Activated CD4-positive, CD25-positive, alpha-beta regulatory T cell (primary cell): ENCODE results near the gene RNF207.

ENCODE experiments used
- DNase-seq, 4 experiments: peaks; one replicate each; lab custom pipeline; 2025; lab: John Stamatoyannopoulos, UW

RNF207 gene, protein sequence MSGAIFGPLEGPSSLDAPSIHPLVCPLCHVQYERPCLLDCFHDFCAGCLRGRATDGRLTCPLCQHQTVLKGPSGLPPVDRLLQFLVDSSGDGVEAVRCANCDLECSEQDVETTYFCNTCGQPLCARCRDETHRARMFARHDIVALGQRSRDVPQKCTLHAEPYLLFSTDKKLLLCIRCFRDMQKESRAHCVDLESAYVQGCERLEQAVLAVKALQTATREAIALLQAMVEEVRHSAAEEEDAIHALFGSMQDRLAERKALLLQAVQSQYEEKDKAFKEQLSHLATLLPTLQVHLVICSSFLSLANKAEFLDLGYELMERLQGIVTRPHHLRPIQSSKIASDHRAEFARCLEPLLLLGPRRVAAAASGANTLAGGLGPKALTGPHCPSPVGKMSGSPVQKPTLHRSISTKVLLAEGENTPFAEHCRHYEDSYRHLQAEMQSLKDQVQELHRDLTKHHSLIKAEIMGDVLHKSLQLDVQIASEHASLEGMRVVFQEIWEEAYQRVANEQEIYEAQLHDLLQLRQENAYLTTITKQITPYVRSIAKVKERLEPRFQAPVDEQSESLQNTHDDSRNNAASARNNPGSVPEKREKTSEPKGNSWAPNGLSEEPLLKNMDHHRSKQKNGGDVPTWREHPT

DNA sequence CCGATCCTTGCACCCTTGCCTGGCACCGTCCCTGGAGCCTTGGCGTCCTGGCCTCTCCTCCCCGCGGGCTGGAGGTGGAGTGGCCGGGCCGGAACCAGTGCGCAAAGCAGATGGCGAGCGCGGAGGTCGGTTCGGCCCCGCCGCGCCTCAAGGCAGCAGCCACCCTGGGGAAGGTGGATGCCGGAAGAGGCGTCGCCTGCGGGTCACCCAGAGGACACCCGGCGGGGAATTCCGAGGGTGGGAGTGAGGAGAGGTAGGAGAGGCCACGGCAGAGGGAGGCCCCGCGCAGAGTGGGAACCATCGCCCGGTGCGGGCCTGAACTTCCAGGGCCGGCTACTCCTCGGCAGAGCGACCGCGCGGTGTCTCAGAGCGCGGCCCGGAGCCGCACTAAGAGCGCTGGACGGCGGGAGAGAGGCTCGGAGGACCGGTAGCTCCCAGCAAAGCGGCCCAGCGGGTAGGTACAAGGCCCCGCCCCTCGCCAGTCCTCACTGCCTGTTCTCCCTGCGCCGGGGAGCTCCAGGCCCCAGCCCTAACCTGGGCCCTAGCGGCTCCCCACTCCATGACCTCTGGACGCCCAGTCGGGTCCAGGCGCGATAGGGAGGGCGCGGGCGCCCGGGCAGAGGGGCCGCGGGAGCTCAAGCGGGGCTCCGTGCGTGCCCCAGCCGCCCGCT, at the start of gene RNF207:
Gene RNF207 (plus strand): TSS at position 271 of the 671 bp plus-strand sequence. CDS start 417 bp downstream, outside the sequence.
- DNase-seq: peak in 1 of 4 experiments; percentile 53

DNA sequence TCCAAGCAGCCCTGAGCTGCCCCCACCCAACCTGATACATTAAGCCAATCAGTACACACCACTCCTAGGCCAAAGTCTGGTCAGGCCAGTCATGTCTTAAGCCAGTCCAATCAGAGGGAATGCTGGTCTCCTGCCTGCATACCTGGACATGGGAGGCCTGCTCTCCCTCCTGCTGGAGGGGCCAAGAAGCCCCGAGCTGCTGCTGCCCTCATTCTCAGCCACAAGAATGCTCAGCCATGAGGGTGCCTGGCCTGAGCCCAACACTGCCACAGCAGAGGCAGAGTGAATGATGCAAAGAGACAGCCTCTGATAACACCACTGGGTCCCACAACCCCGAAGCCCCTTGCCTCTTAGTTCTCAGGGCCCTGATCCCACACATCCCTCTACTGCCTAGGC, 48.8 kb upstream of the RNF207 start:
- no peak for DNase-seq

DNA sequence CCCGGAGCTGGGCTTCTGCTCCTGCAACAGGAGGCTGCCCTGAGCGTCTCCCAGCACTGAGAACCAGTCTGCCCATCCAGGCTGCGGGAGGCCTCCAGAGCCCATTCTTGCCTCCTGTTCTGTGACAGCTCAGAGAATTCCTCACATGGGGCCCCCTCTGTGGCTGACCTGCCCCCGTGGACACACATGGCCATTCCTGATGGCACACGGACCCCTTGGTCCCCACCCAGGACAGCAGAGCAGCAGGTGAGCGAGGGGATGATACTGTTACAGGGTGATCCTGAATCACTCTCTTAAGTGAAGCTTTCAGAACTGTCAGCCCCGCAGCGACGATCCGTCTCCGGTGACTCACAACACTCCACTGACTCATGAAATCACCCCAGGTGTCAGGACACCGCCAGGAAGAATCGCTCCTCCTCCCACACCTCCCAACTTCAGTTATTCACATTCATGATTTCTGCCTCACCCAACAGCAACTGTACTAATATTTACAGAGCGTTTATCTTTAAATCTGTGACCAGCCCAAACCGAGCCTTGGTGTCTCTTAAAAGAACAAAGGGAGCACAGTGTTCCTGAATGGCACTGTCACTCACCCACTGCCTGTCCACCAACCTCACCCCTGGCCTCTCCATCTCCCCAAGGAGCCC, 48.3 kb upstream of the RNF207 start:
- DNase-seq: no peak

DNA sequence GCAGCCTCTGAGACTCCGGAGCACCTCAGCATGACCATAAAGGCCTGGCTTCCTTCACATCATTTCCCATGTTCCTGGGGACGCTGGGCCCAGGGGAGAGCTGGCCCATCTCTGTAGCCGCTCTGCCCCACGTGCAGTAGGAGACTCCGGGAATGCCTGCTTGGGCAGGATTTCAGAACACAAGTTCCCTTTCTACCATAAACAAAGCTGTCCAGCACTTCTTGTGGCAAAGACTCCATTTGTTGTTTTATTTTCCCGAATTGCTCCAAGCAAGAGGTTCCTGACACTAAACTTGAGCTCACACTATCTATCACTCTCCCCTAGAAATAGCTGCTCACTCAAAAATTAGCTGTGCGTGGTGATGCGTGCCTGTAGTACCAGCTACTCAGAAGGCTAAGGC, 47.7 kb upstream of the RNF207 start:
- no peak for DNase-seq

DNA sequence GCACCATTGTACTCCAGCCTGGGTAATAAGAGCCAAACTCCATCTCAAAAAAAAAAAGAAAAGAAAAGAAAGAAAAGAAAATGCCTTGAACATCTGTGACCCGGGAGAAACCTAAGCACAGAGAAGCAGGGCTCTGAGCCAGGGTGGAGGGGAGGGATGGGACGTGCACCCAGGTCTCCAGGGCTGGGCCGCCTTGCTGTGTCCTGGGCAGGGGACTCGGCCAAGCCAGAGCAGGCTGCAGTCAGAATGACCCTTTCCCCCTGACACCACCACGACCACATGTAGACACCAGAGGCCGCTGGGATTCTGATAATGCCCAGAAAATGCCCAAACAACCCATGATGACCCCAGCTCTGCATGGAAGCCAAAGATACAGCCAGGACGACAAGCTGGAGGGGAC, 43.6 kb upstream of the RNF207 start:
- DNase-seq: no peak

DNA sequence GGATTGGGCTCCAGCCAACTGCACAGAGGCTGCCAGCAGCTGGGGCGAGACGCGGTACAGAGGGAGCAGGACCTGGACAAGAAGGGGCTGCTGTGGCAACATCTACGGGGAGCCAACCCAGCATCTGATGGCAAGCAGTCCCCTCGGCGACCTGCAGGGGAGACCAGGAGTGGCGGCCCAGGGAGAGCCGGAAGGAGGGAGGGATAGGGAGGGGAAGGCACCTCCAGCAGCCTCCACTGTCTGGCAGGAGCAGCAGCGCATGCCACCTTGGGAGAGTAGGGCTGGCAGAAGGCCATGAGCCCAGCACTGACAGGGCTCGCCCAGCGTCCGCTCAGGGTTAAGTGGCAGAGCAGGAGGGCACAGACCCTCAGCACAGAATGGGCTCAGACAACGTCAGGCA, 43.1 kb upstream of the RNF207 start:
- no peak for DNase-seq

DNA sequence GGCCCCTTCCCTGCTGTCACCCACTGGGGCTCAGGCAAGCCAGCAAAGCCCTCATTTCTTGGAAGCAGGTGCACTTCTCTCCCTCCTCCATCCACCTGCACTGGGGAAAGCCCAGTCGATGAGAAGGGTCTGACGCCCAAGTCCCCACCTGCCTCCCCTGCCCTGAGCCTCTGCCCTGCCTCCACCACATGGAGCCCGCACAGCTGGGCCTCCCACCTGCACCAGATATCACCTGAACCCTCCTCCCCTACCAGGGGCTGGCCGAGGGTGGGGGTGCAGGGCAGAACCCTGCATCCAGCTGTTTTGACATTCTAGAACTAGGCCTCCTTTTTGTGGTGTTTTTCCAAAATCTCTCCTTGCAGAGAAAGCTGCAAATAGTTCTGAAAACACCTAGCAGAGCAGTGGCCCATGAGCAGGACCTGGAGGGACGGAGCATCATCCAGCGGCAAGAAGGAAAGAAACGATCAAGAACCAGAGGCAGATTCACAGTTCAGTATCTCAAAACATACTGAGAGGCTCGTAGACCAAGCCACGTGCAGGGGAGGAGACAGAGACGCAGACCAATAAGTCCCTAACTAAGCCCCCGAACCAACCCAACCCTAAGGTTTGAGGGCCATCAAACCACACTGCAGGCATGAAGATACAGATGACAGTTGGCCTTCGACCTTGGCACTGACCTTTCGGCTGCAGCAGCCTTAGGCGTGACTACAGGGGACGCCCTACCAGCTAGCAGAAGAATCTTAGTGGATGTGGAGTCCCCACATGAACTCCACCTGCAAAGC, 42.5 kb upstream of the RNF207 start:
- no peak for DNase-seq

DNA sequence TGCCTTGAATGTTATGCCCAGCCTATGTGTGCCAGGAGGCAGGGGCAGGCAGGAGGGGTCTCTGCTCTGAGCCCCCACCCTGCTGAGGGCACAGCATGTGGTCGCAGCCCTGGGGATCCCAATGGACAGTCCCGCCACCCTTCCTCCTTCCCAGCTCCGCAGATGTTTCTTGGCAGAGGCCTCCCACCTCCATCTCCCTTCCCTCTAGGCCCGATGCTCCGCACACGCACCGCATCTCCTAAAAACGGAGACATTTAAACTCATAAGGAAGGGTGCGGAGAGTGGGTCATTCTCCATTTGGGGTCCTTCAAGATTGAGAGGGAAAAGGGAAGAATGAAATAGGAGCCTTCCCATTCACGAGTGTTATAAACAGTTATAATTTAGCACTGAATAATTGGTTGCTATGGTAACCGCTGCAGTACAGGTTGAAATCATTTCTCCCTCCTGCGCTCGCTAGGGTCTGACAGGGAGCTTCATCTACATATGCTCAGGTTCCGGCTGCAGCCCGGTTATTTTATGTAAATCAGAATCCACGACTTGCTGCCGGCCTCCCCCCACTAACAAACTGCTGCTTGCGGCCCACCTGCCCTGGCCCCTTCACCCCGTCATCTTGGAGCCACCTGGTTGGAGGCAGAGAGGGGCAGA, 41.8 kb upstream of the RNF207 start:
- DNase-seq: no peak

DNA sequence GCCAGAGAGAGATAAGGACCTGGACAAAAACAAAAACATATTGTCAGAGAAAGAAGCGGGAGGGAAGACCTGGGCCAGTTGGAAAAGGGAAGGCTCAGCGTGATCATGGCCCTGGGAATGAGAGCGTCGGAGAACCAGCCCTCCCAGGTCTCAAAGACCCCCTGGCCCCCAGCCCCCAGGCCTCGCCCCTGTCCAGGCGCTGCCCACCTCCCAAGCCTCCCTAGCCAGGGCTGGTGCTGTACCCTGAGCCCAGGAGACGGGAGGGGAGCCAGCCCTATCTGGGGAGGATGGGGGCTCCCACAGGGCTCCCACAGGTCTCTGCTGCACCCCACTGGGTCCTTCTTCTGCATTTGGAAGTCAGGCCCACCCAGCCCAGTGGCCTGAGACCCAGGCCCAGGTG, 40.9 kb upstream of the RNF207 start:
- no peak for DNase-seq

DNA sequence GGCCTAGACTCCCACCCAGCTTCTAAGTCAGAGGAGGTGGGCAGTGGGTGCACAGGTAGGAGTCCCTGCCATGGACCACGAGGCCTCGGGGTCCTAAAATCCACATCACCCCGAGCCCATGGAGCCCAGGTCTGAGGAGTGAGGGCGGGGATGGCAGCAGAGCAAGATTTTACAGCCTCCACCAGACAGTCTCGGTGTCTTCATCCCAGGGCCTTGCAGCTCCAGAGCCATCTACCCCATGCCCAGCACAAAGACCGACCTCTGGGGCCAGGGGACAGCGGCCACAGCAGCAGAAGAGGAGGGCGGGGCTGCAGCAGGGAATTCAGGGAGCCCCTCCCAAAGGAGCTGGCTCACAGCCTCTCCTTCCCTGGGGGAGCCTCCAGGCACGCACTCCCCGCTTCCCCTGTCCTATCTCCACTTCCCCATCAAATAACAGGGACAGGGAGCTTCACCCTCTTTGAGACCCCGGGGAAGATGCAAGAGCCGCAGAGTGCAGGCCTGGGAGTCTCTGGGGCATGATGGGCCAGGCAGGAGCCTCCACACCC, 40.4 kb upstream of the RNF207 start:
- DNase-seq: no peak

DNA sequence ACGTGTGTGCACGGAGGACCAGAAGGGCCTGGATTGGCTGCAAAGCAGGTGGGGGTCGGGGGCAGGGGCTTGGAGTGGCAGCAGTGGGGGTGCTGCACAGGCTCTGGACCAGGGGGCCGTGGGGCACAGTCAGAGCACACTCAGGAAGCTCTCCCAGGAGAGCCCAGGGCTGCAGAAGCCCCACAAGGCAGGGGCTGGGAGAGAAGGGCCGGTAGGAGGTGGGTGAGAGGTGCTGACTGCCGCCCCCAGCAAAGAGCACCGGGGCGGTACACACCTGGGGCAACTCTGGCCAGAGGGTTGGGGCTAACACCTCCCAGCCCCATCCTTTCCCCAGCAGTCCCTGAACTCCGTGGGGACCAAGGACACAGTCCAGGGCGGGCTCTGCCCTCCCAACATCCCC, 39.7 kb upstream of the RNF207 start:
- DNase-seq: no peak

DNA sequence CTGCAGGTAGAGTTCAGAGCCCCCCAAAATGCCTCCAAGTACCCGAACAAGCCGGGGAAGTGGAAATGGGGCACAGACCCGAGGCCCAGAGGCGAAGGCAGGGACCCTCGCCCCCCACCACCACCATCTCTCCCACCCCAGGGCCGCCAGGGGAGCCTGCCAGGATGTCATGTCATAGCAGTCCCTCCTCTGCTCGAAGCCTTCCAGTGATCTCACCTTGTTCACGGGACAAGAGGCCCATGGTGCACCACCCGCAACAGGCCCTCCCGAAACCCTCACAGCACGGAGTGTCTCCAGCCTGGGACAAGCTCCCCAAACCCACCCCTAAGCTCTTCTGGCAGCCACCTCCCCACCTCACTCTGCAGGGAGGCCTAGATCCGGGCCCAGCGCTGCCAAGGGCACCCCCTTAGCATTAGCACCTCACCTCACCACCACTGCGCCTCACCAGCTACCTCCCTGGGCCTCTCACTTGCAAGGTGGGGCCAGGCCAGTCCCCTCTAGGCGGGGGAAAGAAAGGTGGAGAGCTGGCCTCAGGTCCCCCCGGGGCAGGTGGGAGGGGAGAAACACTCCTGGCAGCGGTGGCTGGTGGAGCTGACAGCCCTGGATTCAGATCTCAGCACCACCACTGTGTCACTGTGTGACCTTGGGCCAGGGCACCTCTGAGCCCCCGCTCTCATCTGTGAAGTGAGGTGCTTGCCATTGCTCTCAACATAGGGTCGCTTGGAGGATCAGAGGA, 39.1 kb upstream of the RNF207 start:
- DNase-seq: no peak

DNA sequence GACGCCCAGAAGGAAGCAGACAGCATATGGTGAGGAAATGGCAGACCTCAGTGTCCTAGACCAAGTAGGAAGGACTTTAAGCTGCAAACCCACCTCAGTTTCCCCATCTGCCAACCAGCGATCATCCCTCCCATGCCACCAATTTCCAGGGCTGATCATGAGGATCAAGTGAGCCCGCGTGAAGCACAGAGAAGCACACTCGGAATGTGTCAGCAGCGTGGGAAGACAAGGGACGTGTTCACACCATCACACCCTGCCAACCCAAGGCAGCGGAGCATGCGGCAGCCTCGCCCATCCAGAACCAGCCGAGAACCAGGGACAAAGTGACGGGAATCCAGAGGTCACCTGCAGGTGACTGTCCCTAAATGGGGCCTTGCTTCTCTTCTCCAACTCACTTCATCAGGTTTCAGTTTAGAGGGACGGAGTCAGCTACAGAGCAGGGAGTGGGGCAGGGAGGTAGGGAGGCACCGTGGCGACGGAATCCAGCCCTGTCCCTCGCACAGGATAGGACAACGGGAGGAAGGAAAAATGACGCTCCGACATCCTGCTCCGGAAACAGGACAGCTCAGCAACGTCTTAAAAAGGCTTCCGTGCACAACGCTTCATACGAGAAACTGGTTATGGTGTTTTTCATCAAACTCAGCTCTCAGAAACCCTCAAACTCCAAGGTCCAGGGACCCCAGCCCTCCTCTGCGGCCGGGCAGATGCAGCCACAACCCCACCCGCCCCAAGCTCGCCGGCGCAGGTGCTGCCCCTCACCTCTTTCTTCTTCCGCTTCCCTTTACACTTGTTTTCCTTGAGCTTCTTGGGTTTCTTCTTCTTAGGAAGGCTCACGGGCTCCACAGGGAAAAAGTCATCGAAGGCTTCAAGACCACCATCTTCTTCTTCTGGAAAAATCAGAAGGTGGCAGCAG, 38.3 kb upstream of the RNF207 start:
- DNase-seq: no peak

DNA sequence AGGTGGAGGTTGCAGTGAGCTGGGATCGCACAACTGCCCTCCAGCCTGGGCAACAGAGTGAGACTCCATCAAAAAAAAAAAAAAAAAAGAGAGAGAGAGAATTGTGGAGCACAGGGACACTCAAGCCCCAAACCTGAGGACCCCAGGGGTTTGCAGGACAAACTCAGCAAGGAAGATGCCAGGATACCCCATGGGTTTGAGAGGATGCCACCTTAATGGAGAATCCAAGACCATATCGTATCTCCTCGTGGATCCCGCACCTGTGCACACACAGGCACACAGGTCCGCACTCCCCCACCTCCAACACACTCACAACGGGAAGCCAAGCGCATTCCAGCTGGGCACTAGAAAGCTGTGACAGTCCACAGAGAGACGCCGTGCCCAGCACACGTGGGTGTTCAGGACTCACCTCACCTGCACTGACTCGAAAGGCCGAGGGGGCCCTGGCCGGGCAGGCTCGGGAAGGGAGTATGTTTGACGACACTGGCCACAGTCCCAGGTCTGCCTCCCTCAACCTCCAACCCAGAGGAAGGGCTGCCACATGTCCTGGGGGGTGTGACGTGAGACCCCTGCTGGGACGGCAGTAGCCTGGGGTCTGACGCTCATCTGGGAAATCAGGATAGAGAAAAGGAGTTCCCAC, 36.9 kb upstream of the RNF207 start:
- DNase-seq: no peak

DNA sequence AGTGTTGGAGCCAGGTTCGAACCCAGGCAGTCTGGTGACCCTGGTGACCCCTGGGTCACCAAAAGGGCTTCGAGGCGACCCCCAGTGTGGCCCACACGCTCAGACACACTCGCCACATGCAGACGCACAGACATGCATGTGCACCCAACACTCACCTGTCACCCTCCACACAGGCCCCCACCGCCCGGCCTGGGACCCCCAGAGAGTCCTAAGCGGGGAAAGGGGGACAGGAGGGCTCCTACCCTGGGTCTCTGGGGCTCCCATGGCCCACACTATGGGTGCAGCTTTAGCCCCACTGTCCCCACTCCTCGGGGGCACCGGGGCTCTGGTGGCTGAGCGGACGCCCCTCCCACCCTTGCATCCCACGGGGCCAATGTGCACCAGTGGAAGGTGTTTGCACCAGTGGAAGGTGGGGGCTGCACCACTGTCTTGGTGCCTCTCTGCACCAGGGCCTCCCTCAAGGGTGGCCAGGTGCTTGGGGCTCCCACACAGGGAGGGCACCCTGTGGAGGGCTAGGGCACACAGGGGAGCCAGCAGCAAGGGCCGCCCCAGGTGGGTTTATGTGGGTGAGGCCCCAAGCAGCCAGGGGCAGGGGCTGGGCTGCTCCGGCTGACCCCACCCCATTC, 35.7 kb upstream of the RNF207 start:
- no peak for DNase-seq

DNA sequence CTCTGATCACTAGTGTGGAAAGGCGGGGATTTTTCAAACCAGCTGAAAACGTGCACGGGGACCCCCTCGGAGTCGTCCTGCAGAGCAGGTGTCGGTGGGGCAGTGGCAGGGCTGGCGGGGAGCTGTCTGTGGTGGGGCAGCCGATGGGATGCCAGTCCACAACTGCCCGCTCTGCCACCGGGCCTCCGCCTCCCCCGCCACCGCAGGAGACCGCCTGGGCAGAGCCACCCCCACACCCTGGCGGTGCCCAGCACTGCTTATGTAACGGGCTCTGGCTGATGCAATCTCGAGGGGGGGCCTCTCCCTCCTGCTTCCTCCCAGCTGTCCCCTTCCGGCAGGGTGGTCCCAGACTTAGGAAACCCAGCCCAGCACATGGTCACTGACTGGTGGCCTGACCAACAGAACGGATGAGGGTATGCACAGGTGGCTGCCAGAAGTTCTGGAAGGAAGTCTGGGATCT, 35.1 kb upstream of the RNF207 start:
- no peak for DNase-seq

DNA sequence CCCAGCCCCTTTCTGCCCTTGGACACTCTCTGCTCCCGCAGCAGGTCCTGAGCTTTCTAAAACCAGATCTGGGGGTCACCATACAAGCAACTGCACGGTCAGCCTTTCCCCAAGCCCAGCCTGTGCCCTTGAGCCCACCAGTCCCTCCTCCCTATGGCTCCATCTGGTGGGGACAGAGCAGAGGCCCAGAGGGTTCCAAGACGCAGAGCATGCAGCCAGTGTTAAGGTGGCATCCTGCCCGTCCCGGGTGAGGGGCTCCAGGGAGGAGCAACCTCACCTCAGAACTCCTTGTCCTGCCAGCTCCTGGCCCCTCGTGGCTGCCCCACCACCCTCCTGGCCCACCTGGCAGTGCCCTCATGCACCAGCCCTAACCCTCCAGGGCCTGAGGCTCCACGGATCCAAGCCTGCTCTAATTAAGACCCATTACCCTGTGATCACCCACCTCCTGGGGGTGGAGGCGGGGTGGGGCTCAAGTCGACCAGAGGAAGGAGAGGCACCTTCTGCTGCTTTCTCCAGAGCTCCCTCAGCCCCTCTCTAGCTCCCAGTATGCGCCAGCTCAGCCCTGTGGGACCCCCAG, 34.3 kb upstream of the RNF207 start:
- DNase-seq: no peak

DNA sequence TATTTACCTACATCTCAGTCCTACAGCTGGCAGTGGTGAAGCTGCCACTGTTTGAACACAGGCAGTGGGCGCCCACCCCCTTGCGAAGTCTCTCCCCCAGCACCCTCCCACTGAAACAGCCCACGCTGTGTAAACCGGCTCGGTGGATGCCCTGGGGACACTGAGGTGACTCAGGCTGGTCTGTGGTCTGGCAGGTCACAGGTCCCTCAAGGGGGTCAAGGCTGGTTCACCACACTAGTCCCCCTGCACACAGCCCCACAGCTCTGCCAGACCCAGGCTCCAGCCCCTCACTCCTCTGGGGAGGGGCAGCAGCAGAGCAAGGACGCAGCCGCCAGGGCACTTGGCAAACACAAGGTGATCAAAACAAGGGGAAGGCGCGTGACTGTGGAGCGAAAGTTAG, 33.4 kb upstream of the RNF207 start:
- DNase-seq: no peak
